CD14-positive monocyte (primary cell): ENCODE measurements around the gene MUC13. TPM values are rescaled to one million over a fixed set of nuclear protein-coding genes. Genes with fewer than 3 reads are reported as not detected.

Experiments used
- DNase-seq, 3 donors: peaks; one replicate each; pipeline ENCODE4 v3.0.0-alpha.2; 2011 to 2022
- H2AFZ ChIP-seq: 2 replicates; pipeline ENCODE4 v1.6.0; 2012; ENCODE audit warnings: mild to moderate bottlenecking, low read depth, low read length, inconsistent platforms; ENCODE audit not compliant: insufficient read depth, poor library complexity, severe bottlenecking
- H3K27ac ChIP-seq, 2 donors: 1 replicate in 1 of 2; 2 replicates in 1 of 2; pipeline ENCODE4 v1.5.1; 2012 to 2013; ENCODE audit warnings: low read length in 2 of 2, control low read depth in 1 of 2, inconsistent platforms in 1 of 2, low read depth in 1 of 2, mild to moderate bottlenecking in 1 of 2
- H3K27me3 ChIP-seq, 2 donors: one replicate each; pipeline versions ENCODE4 v1.6.0 to v1.6.1; 2011 to 2013; ENCODE audit warnings: low read length in 2 of 2; ENCODE audit not compliant: control insufficient read depth in 2 of 2, insufficient read depth in 2 of 2
- H3K36me3 ChIP-seq, 2 donors: replicated peaks in 1 of 2; 1 replicate in 1 of 2; 2 replicates in 1 of 2; pipeline versions ENCODE4 v1.5.1 to v1.6.1; 2012 to 2013; ENCODE audit warnings: low read length in 2 of 2, control low read depth in 1 of 2, inconsistent platforms in 1 of 2, mild to moderate bottlenecking in 1 of 2; ENCODE audit not compliant: insufficient read depth in 2 of 2, control insufficient read depth in 1 of 2
- H3K4me1 ChIP-seq, 2 donors: 1 replicate in 1 of 2; 2 replicates in 1 of 2; pipeline versions ENCODE4 v1.5.1 to v1.6.1; 2012 to 2013; ENCODE audit warnings: low read length in 2 of 2, control low read depth in 1 of 2, inconsistent platforms in 1 of 2, mild to moderate bottlenecking in 1 of 2, moderate library complexity in 1 of 2; ENCODE audit not compliant: insufficient read depth in 2 of 2, control insufficient read depth in 1 of 2
- H3K4me2 ChIP-seq: replicated peaks from 2 replicates; pipeline ENCODE3; 2012; ENCODE audit warnings: low read length, moderate library complexity, mild to moderate bottlenecking; ENCODE audit not compliant: poor library complexity, severe bottlenecking; ENCODE audit errors: extremely low read depth
- H3K4me3 ChIP-seq, 3 experiments: fragments of 200-600 bp in 1 of 3; sonication (generic) in 1 of 3; replicated peaks in 1 of 3; 1 replicate in 2 of 3; 2 replicates in 1 of 3; pipeline ENCODE4 v1.5.1; 2011 to 2013; ENCODE audit warnings: low read length in 3 of 3, mild to moderate bottlenecking in 3 of 3, control low read depth in 2 of 3, low read depth in 2 of 3, inconsistent platforms in 1 of 3, moderate library complexity in 1 of 3
- H3K79me2 ChIP-seq: 2 replicates; pipeline ENCODE4 v1.6.0; 2012; ENCODE audit warnings: mild to moderate bottlenecking, control low read depth, inconsistent platforms, low read length, moderate library complexity; ENCODE audit not compliant: insufficient read depth
- H3K9ac ChIP-seq: 2 replicates; pipeline ENCODE4 v1.6.0; 2017; ENCODE audit warnings: low read length, mild to moderate bottlenecking; ENCODE audit not compliant: insufficient read depth, poor library complexity, severe bottlenecking
- H3K9me3 ChIP-seq, 2 donors: replicated peaks in 1 of 2; 1 replicate in 1 of 2; 2 replicates in 1 of 2; pipeline versions ENCODE4 v1.5.1 to v1.6.1; 2012 to 2013; ENCODE audit warnings: low read length in 2 of 2, control low read depth in 1 of 2; ENCODE audit not compliant: control insufficient read depth in 1 of 2, insufficient read depth in 1 of 2
- H4K20me1 ChIP-seq: 2 replicates; pipeline ENCODE4 v1.6.0; 2012; ENCODE audit warnings: mild to moderate bottlenecking, low read length, control low read depth, moderate library complexity; ENCODE audit not compliant: insufficient read depth
- H3K27ac Mint-ChIP-seq, 7 donors: one replicate each; pipeline ENCODE4 v1.8.0; 2020; ENCODE audit warnings: mild to moderate bottlenecking in 7 of 7, mixed read lengths in 7 of 7, moderate library complexity in 6 of 7, inconsistent platforms in 2 of 7
- H3K27me3 Mint-ChIP-seq, 3 donors: one replicate each; pipeline ENCODE4 v1.8.0; 2021 to 2022; ENCODE audit warnings: low read depth in 3 of 3, mild to moderate bottlenecking in 3 of 3, mixed read lengths in 3 of 3, moderate library complexity in 3 of 3, inconsistent platforms in 1 of 3
- H3K36me3 Mint-ChIP-seq, 2 donors: one replicate each; pipeline ENCODE4 v1.8.0; 2020; ENCODE audit warnings: mixed read lengths in 2 of 2, inconsistent platforms in 1 of 2, mild to moderate bottlenecking in 1 of 2
- H3K4me1 Mint-ChIP-seq: one replicate; pipeline ENCODE4 v1.8.0; 2020; ENCODE audit warnings: mild to moderate bottlenecking, mixed read lengths
- H3K4me3 Mint-ChIP-seq, 2 donors: one replicate each; pipeline ENCODE4 v1.8.0; 2020; ENCODE audit warnings: mild to moderate bottlenecking in 2 of 2, mixed read lengths in 2 of 2, moderate library complexity in 1 of 2
- H3K9me3 Mint-ChIP-seq, 7 donors: one replicate each; pipeline ENCODE4 v1.8.0; 2020 to 2022; ENCODE audit warnings: mixed read lengths in 7 of 7, mild to moderate bottlenecking in 6 of 7, moderate library complexity in 6 of 7, inconsistent platforms in 2 of 7
- WGBS: methylation state at CpG from one replicate; pipeline ENCODE4 v1.1.5; 2013; ENCODE audit warnings: missing lambda C conversion rate; ENCODE audit not compliant: insufficient coverage; 5-methylcytosine and 5-hydroxymethylcytosine counted together
- intact Hi-C, 2 donors: fragments of 100-400 bp; cut with micrococcal nuclease; formaldehyde crosslinking; loops; one replicate each; pipeline versions ENCODE4 v1.15.0 to v1.15.1; 2023
- polyA plus RNA-seq, 3 donors: library from polyadenylated mRNA; depleted of rRNA in 1 of 3; unstranded in 2 of 3; stranded (reverse) in 1 of 3; fragments of 300-500 nt in 2 of 3; fragments of >200 nt in 1 of 3; fragmentation: Illumina TruSeq in 2 of 3; gene quantifications; 1 replicate in 2 of 3; 2 replicates in 1 of 3; pipeline ENCODE4 v1.2.3, GENCODE V29; 2012 to 2021
- TF ChIP-seq, protein P1 (sequence below): fragments of 200-600 bp; IDR thresholded peaks from one replicate; pipeline ENCODE4 v1.8.0; 2022; ENCODE audit warnings: antibody characterized with exemption, mild to moderate bottlenecking

Gene MUC13
- polyA plus RNA-seq, 3 donors: not detected

DNA sequence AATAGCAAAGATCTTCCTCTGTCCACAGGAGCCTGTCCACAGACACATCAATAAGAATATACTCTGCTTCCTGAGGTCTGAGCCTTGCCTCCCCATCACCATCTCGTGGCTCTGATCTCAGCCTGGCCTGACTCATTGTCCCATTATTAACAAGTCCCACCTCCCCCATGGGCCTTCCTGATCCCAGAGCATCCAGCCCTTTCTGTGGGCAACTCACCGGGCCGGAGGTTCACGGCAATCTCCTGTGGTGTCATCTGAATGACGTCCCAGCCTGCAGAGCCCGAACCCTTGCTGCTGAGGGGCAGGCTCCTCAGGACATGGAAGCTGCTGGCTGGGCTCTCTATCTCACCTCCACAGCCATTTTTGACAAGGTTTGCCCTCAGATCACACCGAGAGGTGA is 75.5 kb downstream of the MUC13 start:
- Histone ChIP-seq H3K9ac (no peak overlapping the region), H4K20me1 (no peaks in the 10 kb centered on the region), H3K4me2 (no peak overlapping the region), H3K4me1 (peaks cover 0 to 7% of the 10 kb centered on the region in 2 donors), H3K79me2 (no peaks in the 10 kb centered on the region), H3K27me3 (no peaks in the 10 kb centered on the region), H3K36me3 (no peaks in the 10 kb centered on the region), H3K9me3 (no peaks in the 10 kb centered on the region), H2AFZ (no peak overlapping the region), H3K4me3 (no peak overlapping the region), H3K27ac (no peak overlapping the region)
- Mint-ChIP-seq H3K36me3 (no peaks in the 10 kb centered on the region), H3K4me1 (peaks cover 10% of the 10 kb centered on the region), H3K27me3 (peaks cover 2 to 7% (median 5%) of the 10 kb centered on the region in 3 donors), H3K4me3 (no peak overlapping the region), H3K9me3 (peaks cover 0 to 2% (median 0%) of the 10 kb centered on the region in 7 donors), H3K27ac (no peak overlapping the region)
- TF ChIP-seq, protein P1, sequence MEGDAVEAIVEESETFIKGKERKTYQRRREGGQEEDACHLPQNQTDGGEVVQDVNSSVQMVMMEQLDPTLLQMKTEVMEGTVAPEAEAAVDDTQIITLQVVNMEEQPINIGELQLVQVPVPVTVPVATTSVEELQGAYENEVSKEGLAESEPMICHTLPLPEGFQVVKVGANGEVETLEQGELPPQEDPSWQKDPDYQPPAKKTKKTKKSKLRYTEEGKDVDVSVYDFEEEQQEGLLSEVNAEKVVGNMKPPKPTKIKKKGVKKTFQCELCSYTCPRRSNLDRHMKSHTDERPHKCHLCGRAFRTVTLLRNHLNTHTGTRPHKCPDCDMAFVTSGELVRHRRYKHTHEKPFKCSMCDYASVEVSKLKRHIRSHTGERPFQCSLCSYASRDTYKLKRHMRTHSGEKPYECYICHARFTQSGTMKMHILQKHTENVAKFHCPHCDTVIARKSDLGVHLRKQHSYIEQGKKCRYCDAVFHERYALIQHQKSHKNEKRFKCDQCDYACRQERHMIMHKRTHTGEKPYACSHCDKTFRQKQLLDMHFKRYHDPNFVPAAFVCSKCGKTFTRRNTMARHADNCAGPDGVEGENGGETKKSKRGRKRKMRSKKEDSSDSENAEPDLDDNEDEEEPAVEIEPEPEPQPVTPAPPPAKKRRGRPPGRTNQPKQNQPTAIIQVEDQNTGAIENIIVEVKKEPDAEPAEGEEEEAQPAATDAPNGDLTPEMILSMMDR: no peak
- 96% methylated on average over 6 of the region's 7 CpGs for WGBS
- DNase-seq: no peak
- intact Hi-C loops: no loop called here

DNA sequence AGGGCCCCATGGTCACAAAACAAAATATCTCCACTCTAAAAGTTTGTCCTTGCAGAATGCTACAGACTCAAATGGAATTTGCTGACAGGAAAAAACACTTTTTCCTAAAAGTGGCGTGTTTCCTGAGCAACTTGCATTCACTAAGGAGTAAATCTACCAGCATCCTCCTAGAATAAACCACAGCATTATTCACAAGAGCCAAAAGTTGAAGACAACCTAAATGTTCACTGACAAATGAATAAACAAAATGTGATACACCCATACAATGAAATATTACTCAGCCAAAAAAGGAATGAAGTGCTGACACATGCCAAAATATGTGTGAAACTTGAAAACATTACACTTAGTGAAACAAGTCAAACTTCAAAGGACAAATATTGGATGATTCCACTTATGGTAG is 76.3 kb downstream of the MUC13 start:
- no peak overlapping the region for H3K27ac Mint-ChIP-seq
- Histone ChIP-seq H2AFZ (no peak overlapping the region), H3K9me3 (no peaks in the 10 kb centered on the region), H3K4me3 (no peak overlapping the region), H3K36me3 (no peaks in the 10 kb centered on the region), H4K20me1 (no peaks in the 10 kb centered on the region), H3K4me1 (peaks cover 0 to 4% of the 10 kb centered on the region in 2 donors), H3K79me2 (no peaks in the 10 kb centered on the region), H3K9ac (no peak overlapping the region), H3K4me2 (no peak overlapping the region), H3K27ac (no peak overlapping the region), H3K27me3 (no peaks in the 10 kb centered on the region)
- TF ChIP-seq, protein P1: no peak
- DNase-seq: no peak
- no peaks in the 10 kb centered on the region for H3K36me3 Mint-ChIP-seq
- peaks cover 0 to 2% (median 0%) of the 10 kb centered on the region in 7 donors for H3K9me3 Mint-ChIP-seq
- WGBS: 70% methylated on average over 1 of the region's 1 CpG
- H3K27me3 Mint-ChIP-seq: peaks cover 2 to 7% (median 5%) of the 10 kb centered on the region in 3 donors
- H3K4me3 Mint-ChIP-seq: no peak overlapping the region
- intact Hi-C loops: no loop called here
- peaks cover 6% of the 10 kb centered on the region for H3K4me1 Mint-ChIP-seq
